Measurements from ENCODE around the gene LINGO4.

- TF ChIP-seq CTCF (conservative IDR thresholded peaks at IDR 0.05) (no peak), EZH2 (IDR thresholded peaks at IDR 0.05; ENCODE audit: low read depth) (no peak)
Measured at GRCh38 chr1:151787689-151788088, 17.5 kb downstream of the LINGO4 start.
